Small intestine (tissue), 7 donors: ENCODE measurements around the gene CEP250. TPM values are rescaled to one million over a fixed set of nuclear protein-coding genes. Genes with fewer than 3 reads are reported as not detected.

Experiments used
- DNase-seq, 2 donors: peaks; one replicate each; pipeline versions ENCODE4 v3.0.0 to v3.0.0-alpha.2; 2013
- FAIRE-seq: peaks from 2 replicates; lab custom pipeline; 2012; peaks lifted over from hg19 to GRCh38; lab: Jason Lieb, UNC
- H3K27ac ChIP-seq, 3 donors: one replicate each; pipeline ENCODE4 v1.5.1; 2013; ENCODE audit warnings: low read length in 2 of 3, mild to moderate bottlenecking in 2 of 3, control low read depth in 1 of 3, inconsistent platforms in 1 of 3, low read depth in 1 of 3, moderate library complexity in 1 of 3
- H3K27me3 ChIP-seq, 3 donors: one replicate each; pipeline ENCODE4 v1.6.1; 2013; ENCODE audit warnings: low read length in 3 of 3, inconsistent platforms in 1 of 3; ENCODE audit not compliant: control insufficient read depth in 3 of 3, insufficient read depth in 3 of 3
- H3K36me3 ChIP-seq, 3 donors: one replicate each; pipeline ENCODE4 v1.6.1; 2013; ENCODE audit warnings: low read length in 3 of 3, inconsistent platforms in 1 of 3, low read depth in 1 of 3, mild to moderate bottlenecking in 1 of 3, moderate library complexity in 1 of 3; ENCODE audit not compliant: control insufficient read depth in 3 of 3, insufficient read depth in 2 of 3
- H3K4me1 ChIP-seq, 3 donors: one replicate each; pipeline ENCODE4 v1.6.1; 2013; ENCODE audit warnings: low read length in 2 of 3, inconsistent platforms in 1 of 3, low read depth in 1 of 3, mild to moderate bottlenecking in 1 of 3, moderate library complexity in 1 of 3; ENCODE audit not compliant: control insufficient read depth in 3 of 3, insufficient read depth in 2 of 3
- H3K4me3 ChIP-seq, 3 donors: one replicate each; pipeline ENCODE4 v1.5.1; 2013; ENCODE audit warnings: low read length in 3 of 3, control low read depth in 1 of 3, inconsistent platforms in 1 of 3, low read depth in 1 of 3, mild to moderate bottlenecking in 1 of 3, moderate library complexity in 1 of 3
- H3K9me3 ChIP-seq, 2 donors: one replicate each; pipeline ENCODE4 v1.6.1; 2013; ENCODE audit warnings: low read depth in 1 of 2, low read length in 1 of 2; ENCODE audit not compliant: control insufficient read depth in 2 of 2, insufficient read depth in 1 of 2
- WGBS, 3 donors: extraction: QIAGEN DNeasy Blood & Tissue Kit; methylation state at CpG; one replicate each; pipeline ENCODE4 v1.1.7; 2013; 5-methylcytosine and 5-hydroxymethylcytosine counted together
- polyA plus RNA-seq, 4 donors: library from polyadenylated mRNA; stranded (reverse) in 3 of 4; unstranded in 1 of 4; fragments of 200-250 nt in 3 of 4; fragments of 120-200 nt in 1 of 4; gene quantifications; one replicate each; pipeline versions ENCODE4 v1.2.1 to v1.2.3, GENCODE V29; 2013
- donor health status: healthy with polysubstance abuse.
- donor health status: control.
- donor health status: control.
- donor health status: Bipolar disorder and iron deficiency.
- donor health status: healthy.

Gene CEP250
- polyA plus RNA-seq, 4 donors, result 3.0 to 31.7 (median 8.8) TPM

DNA sequence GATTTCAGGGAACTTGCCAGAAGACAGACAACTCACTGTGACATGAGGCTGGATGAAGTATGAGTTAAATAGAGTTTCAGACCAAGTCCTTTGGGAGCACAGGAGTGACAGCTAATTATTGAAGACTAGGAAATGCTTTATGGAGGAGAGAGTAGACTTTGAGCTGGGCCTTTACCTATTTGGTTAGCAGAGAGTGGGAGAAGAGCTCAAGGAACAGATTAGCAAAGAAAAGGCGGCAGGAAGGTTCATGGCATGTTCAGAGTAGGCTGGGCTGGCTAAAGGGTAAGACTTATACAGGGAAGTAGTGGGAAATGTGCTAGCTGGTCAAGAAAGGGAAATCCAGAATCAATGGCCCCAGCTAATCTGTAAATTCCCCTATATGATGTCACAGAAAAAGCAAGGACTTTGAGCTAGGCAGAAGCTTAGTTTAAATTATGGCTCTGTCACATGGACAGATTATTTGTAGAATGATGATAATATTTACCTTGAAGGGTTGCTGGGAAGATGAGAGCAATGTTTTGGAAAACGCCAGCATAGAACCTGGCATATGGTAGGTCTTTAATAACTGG, 19.0 kb downstream of the CEP250 start:
- no peak for FAIRE-seq
- Histone ChIP-seq H3K27ac (peak overlapping the region in 1 of 3 donors; percentile 74), H3K9me3 (no peaks in the 10 kb centered on the region)

DNA sequence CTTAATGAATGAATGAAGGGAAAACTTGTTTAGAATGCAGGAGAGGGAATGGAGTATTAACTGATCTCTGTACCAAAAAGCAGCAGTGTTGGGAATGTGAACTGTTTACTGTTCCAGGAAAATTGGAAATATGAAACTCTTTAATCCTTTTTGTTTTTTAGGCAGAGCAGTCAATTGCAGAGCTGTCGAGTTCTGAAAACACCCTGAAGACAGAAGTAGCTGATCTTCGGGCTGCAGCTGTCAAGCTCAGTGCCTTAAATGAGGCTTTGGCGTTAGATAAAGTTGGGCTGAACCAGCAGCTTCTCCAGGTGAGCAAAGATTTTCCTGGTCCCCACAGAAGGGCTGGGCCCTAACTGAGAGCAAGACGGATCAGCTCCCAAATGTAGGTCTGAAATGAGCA, 20.9 kb downstream of the CEP250 start:
- FAIRE-seq, result no peak
- no peaks in the 10 kb centered on the region for H3K27me3 ChIP-seq
- H3K36me3 ChIP-seq, result peaks cover 7 to 65% (median 15%) of the 10 kb centered on the region in 3 donors
- no peak overlapping the region for H3K4me3 ChIP-seq
- H3K27ac ChIP-seq, result no peak overlapping the region
- H3K4me1 ChIP-seq, result peaks cover 0 to 28% (median 0%) of the 10 kb centered on the region in 3 donors
- DNase-seq, result no peak
- 91 to 93% (median 91%) methylated on average over 4 of the region's 4 CpGs for WGBS, 3 donors
- no peaks in the 10 kb centered on the region for H3K9me3 ChIP-seq

More for the DNA sequence above, 19.0 kb downstream of the CEP250 start:
- Histone ChIP-seq H3K27me3 (no peaks in the 10 kb centered on the region), H3K4me1 (peaks cover 0 to 28% (median 0%) of the 10 kb centered on the region in 3 donors), H3K4me3 (no peak overlapping the region), H3K36me3 (peaks cover 7 to 61% (median 15%) of the 10 kb centered on the region in 3 donors)
- peak; percentile 19 to 79 for DNase-seq
- 51 to 80% (median 70%) methylated on average over 2 of the region's 2 CpGs for WGBS, 3 donors

DNA sequence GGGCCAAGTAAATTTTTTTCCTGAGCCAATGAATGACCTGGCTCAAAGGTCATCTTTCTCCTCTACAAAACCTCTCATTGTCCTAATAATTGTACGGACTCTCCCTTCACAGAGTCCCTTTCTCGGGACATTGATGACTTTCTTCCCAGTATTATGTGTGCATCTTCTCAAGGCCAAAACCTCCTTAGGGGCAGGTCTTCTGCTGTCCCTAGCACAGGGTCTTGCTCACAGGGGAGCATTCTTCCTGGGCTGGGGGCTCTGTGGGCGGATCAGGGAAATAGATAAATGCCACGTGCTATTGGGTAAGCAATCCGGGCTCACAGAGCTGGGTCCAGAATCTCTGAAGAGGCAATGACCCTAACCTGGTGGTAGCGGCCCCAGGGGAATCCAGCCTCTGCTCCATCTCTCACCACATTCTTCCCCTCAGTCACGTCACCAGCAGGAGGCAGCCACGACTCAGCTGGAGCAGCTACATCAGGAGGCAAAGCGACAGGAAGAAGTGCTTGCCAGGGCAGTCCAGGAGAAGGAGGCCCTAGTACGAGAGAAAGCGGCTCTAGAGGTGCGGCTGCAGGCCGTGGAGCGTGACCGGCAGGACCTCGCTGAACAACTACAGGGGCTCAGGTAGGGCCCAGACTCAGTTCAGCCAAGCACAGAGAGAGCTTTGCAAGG, 23.5 kb downstream of the CEP250 start:
- H3K36me3 ChIP-seq, result peaks cover 6 to 55% (median 15%) of the 10 kb centered on the region in 3 donors
- no peak for FAIRE-seq

DNA sequence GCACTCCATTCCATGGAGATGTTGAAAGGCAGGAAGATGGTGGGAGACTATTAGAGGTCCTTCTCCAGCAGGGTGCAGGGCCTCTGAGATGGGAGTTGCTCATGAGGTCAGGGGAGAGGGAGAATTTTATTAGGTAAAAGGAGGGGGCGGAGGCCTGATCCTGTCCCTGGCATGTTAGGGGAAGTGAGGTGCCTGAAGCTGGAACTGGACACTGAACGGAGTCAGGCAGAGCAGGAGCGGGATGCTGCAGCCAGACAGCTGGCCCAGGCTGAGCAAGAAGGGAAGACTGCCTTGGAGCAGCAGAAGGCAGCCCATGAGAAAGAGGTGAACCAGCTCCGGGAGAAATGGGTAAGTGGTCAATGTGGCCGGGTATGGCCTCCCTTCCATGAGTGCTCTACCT, 24.4 kb downstream of the CEP250 start:
- no peak for FAIRE-seq
- H3K4me3 ChIP-seq, result no peak overlapping the region
- 96 to 97% (median 97%) methylated on average over 5 of the region's 5 CpGs for WGBS, 3 donors
- no peak for DNase-seq
- H3K36me3 ChIP-seq, result peaks cover 6 to 63% (median 12%) of the 10 kb centered on the region in 3 donors
- peaks cover 0 to 5% of the 10 kb centered on the region in 2 donors for H3K9me3 ChIP-seq
- H3K27ac ChIP-seq, result no peak overlapping the region
- no peaks in the 10 kb centered on the region for H3K27me3 ChIP-seq
- peaks cover 0 to 4% (median 0%) of the 10 kb centered on the region in 3 donors for H3K4me1 ChIP-seq

More for the DNA sequence above, 23.5 kb downstream of the CEP250 start:
- Histone ChIP-seq H3K27me3 (no peaks in the 10 kb centered on the region), H3K27ac (no peak overlapping the region), H3K9me3 (no peaks in the 10 kb centered on the region), H3K4me3 (no peak overlapping the region), H3K4me1 (peaks cover 0 to 12% (median 0%) of the 10 kb centered on the region in 3 donors)
- DNase-seq, result no peak
- 83 to 86% (median 85%) methylated on average over 16 of the region's 16 CpGs for WGBS, 3 donors

DNA sequence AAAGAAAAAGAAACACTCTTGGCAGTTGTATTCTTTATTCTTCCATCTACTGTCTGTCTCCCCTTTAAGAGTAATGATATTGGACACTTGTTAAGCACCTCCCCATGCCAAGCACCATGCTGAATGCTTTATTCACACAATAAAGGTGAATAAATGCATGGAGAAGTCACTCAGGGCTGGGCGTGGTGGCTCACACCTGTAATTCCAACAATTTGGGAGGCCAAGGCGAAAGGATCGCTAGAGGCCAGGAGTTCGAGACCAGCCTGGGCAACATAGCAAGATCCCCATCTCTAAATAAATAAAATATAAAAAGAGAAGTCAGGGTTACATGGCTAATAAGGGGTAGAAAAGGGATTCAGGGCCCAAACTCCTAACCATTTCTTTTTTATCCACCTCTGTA, 32.1 kb downstream of the CEP250 start:
- FAIRE-seq (no peak), DNase-seq (no peak)
- 98 to 100% (median 99%) methylated on average over 4 of the region's 4 CpGs for WGBS, 3 donors
- Histone ChIP-seq H3K4me1 (peaks cover 0 to 2% (median 0%) of the 10 kb centered on the region in 3 donors), H3K27ac (no peak overlapping the region), H3K27me3 (no peaks in the 10 kb centered on the region), H3K4me3 (no peak overlapping the region), H3K9me3 (peaks cover 0 to 5% of the 10 kb centered on the region in 2 donors), H3K36me3 (peaks cover 0 to 67% (median 4%) of the 10 kb centered on the region in 3 donors)

DNA sequence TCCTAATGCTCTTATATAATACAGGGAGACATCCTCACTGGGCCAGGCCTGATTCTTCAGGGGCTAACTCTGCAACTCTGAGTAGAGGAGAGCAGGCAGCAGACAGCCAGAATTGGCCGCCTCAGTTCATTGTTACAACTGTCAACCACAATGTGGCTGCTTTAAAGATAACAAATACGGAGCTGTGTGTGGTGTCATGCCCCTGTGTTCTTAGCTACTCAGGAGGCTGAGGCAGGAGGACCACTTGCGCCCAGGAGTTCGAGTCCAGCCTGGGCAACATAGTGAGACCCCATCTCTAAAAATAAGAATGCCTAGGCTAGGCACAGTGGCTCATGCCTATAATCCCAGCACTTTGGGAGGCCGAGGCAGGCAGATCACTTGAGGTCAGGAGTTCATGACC, 34.3 kb downstream of the CEP250 start:
- H3K9me3 ChIP-seq, result no peaks in the 10 kb centered on the region
- FAIRE-seq (no peak), DNase-seq (no peak)
- H3K4me3 ChIP-seq, result no peak overlapping the region
- no peak overlapping the region for H3K27ac ChIP-seq
- H3K36me3 ChIP-seq, result peaks cover 10 to 73% (median 14%) of the 10 kb centered on the region in 3 donors
- 76 to 97% (median 87%) methylated on average over 5 of the region's 5 CpGs for WGBS, 3 donors
- H3K4me1 ChIP-seq, result peaks cover 0 to 2% (median 0%) of the 10 kb centered on the region in 3 donors
- H3K27me3 ChIP-seq, result no peaks in the 10 kb centered on the region

DNA sequence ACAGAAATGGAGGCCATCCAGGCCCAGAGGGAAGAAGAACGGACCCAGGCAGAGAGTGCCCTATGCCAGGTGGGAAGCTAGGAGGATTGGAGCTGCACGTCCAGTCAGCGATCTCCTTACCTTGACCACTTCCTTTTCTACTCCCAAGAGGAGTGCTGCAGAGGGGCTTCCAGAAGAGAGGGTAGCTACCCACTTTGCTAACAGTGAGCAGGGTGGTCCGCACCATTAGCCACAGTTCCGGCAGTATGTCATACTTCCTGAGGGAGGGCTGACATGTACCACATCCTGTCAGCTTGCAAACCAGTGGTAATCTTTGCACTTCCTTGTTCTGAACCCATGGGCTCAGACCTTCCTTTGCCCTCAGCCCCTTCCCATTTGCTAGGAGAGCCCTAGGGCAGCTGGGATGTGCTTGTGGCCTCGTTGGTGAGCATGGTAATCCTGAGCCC, 35.4 kb downstream of the CEP250 start:
- H3K4me1 ChIP-seq, result peaks cover 0 to 2% (median 0%) of the 10 kb centered on the region in 3 donors
- peak in 1 of 2 donors; percentile 42 for DNase-seq
- peak overlapping the region in 2 of 3 donors; percentile 2 to 67 for H3K27ac ChIP-seq
- peaks cover 14 to 73% (median 18%) of the 10 kb centered on the region in 3 donors for H3K36me3 ChIP-seq
- FAIRE-seq, result no peak
- peak overlapping the region; percentile 12 to 43 (median 30) for H3K4me3 ChIP-seq
- H3K27me3 ChIP-seq, result no peaks in the 10 kb centered on the region
- 72 to 86% (median 76%) methylated on average over 6 of the region's 6 CpGs for WGBS, 3 donors
- H3K9me3 ChIP-seq, result no peaks in the 10 kb centered on the region

DNA sequence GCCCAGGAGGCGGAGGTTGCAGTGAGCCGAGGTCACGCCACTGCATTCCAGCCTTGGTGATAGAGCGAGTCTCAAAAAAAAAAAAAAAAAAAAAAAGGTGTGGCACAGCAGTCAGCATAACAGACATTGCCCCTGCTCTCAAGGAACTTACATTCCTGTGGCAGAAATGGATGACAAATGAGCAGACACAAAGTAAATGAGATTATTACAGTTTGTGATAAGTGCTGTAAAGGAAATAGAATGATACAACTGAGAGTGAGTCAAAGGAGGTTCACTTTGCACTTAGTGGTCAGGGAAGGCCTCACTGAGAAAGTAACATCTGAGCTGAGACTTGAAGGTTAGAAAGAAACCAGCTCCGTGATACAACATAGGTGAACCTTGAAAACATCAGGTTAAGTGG, 36.4 kb downstream of the CEP250 start:
- WGBS, 3 donors, result 76 to 90% (median 87%) methylated on average over 5 of the region's 5 CpGs
- FAIRE-seq (no peak), DNase-seq (peak in 1 of 2 donors; percentile 28)
- no peak overlapping the region for H3K27ac ChIP-seq
- H3K27me3 ChIP-seq, result no peaks in the 10 kb centered on the region
- H3K4me3 ChIP-seq, result no peak overlapping the region
- no peaks in the 10 kb centered on the region for H3K9me3 ChIP-seq
- H3K4me1 ChIP-seq, result peaks cover 0 to 2% (median 0%) of the 10 kb centered on the region in 3 donors
- H3K36me3 ChIP-seq, result peaks cover 14 to 74% (median 18%) of the 10 kb centered on the region in 3 donors
